Measurements from ENCODE around the gene C1GALT1.
"Not testable (repeated sequence)": the region's sequence is repeated elsewhere in the genome, so short reads cannot be mapped to it uniquely, and the experiment has no call there.

The C1GALT1 gene

DNA sequence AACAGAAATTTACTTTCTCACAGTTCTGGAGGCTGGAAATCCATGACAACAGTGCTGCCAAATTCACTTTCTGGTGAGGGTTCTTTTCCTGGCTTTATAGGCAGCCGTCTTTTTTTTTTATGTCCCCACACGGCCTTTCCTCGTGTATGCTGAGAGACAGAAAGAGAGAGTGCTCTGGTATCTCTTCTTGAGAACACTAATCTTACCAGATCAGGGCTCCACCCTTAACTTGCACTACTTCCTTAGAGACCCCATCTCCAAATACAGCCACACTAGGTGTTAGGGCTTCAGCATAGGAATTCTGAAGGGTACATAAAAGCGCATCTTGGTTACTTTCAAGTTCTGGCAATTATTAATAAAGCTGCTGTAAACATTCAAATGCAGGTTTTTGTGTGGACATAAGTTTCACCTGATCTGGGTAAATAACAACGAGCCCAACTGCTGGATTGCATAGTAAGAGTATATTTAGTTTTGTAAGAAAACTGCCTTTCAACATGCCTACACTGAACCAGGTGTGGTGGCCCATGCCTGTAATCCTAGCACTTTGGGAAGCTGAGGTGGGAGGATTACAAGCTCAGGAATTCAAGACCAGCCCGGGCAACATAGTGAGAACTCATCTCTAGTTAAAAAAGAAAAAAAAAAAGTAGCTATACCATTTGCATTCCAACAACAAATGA, 8.2 kb upstream of the C1GALT1 start:
- ATAC-seq: no peak

DNA sequence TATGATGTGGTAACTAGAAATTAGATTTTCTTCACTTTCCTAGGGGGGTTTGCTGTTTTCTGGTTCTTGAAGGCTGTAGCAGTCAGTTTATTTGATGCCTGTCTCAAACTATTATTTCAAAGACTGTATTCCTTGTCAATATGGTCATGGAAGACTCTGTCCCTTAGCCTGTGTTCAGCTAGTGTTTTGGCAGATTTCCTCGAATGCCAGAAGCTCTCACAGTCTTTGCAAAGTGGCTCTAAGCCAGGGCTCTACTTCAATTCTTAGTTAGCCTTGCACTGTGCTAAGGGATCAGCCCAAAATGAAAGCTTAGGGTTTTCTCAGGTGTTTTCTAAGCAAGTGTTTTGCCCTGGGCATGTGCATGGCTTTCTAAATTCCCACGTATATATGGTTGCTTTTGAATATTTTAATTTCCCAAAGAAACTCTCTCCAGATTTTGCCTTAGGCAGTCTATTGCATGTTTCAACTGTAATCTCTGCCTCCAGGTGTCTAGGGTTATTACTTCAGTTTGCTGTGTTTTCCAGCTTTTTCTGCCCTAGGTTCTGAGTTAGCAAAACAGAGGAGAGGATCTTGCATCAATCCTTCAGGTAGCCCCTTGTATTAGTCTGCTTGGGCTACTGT, 7.2 kb upstream of the C1GALT1 start:
- no peak for ATAC-seq

- no peak for ATAC-seq
These were observed 5.8 kb upstream of the C1GALT1 start for GRCh38 chr7:7176406-7177043.

DNA sequence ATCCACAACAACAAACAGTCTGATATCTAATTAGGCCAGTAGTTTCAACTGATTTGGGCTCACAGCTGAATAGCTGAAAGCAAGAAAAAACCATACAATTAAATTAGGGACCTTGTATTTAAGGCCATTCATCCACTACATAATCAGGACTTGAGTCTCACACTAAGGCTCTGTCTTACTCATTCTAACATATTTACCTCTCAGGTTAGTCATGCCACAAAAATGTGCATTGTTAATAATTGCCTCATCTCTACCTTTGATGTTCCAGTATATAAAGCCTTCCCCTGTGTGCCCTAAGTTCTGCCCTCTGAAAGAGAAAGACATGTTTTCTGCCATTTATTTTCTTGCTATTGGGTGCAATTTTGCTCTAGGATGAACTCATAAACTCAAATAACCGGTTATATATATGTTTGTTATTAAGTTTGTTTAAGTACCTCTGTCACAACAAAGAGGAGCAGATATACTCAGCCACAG, 5.3 kb upstream of the C1GALT1 start:
- ATAC-seq: peak in 1 of 2 donors; percentile 34

DNA sequence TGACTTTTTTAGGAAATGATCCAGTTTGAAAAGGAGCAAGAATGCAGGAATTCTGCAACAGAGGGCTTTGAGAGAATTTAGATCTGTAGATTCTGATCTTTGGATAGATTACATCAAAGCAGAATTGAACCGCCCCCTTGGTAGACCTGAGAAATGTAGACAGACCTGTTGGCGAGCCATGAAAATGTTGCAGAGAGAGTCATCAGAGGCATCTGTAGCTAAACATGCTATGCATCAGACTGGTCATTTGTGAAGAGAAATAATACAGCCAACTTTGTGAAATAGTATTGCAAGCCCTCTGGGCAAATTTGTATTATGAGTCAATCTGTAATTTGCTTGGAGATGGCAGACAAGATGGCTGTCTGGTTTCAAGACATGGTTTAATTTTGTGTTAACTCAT, 4.3 kb upstream of the C1GALT1 start:
- no peak for ATAC-seq

DNA sequence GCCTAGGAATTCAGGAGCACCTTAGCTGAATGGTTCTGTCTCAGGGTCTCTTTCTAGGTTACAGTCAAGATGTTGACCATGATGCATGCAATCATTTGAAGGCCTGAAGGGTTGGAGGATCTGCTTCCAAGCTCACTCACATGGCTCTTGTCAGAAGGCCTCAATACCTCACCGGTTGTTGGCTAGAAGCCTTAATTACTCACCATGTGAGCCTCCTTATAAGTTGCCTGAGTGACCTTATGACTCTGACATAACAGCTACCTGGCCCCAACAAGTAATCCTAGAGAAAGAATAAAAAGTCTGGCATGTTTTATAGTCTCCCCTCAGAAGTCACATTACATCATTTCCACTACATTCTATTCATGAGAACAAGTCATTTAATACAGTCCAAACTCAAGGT, 3.4 kb upstream of the C1GALT1 start:
- ATAC-seq: no peak

- ATAC-seq: no peak
These were observed 1.5 kb upstream of the C1GALT1 start for GRCh38 chr7:7180725-7181449.

- peak; percentile 18 to 21 for ATAC-seq
These were observed 707 bp upstream of the C1GALT1 start for GRCh38 chr7:7181519-7182155.

GRCh38 chr7:7183061-7183837, 905 bp downstream of the C1GALT1 start:
- peak; percentile 4 to 8 for ATAC-seq

GRCh38 chr7:7183838-7184463, 1.6 kb downstream of the C1GALT1 start:
- ATAC-seq: no peak

DNA sequence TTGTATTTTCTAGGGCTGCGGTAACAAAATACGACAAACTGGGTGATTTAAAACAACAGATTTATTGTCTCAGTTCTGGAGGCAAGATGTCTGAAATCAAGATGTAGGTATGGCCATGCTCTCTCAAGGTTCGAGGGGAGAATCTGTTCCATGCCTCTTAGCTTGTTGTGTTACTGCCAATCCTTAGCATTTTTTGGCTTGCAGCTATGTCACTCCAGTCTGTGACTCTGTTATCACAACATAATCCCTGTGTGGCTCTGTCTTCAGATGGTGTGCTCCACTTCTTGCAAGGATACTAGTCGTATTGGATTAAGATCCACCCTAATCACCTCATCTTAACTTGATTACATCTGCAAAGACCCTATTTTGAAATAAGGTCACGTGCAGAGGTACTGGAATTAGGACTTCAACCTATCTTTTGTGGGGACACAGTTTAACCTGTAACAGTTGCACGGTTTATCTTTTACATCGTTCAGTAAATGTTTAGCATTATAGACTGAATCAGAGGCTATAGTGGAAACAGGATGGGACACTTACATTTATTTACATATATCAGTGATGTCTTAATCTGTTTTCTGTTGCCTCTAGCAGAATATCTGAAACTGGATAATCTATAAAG, 3.1 kb downstream of the C1GALT1 start:
- ATAC-seq: no peak

DNA sequence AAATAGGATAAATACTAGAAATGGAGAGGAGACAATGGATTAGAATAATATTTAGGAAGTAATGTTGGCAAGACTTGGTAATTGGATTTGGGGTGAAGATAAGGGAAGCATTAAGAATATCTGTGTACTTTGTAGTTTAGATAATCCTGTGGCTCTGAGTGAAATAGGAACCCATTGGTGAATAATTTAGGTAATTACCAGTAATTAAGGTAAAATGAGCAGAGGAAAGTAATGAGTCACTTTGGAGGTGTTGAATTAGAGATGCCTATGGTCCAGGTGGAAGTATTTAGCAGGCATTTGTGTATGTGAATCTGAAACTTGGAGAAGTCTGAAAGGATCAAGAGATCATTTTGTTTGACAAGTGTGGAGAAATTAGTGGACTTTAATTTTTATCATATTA, 5.7 kb downstream of the C1GALT1 start:
- peak; percentile 62 to 69 for ATAC-seq

GRCh38 chr7:7188742-7189141, 6.4 kb downstream of the C1GALT1 start:
- ATAC-seq: no peak

GRCh38 chr7:7190142-7190541, 7.8 kb downstream of the C1GALT1 start:
- no peak for ATAC-seq

- ATAC-seq: no peak
These were observed 8.8 kb downstream of the C1GALT1 start for GRCh38 chr7:7191137-7191536.

GRCh38 chr7:7192798-7193788, 10.7 kb downstream of the C1GALT1 start:
- peak in 1 of 2 donors; percentile 17 for ATAC-seq

DNA sequence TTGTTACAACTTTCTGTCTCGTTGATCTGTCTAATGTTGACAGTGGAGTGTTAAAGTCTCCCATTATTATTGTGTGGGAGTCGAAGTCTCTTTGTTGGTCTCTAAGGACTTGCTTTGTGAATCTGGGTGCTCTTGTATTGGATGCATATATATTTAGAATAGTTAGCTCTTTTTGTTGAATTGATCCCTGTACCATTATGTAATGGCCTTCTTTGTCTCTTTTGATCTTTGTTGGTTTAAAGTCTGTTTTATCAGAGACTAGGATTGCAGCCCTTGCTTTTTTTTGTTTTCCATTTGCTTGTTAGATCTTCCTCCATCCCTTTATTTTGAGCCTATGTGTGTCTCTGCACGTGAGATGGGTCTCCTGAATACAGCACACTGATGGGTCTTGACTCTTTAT, 17.2 kb downstream of the C1GALT1 start:
- not testable (repeated sequence) for ATAC-seq

GRCh38 chr7:7200255-7200654, 17.9 kb downstream of the C1GALT1 start:
- not testable (repeated sequence) for ATAC-seq

GRCh38 chr7:7201578-7202374, 19.4 kb downstream of the C1GALT1 start:
- peak; percentile 53 to 66 for ATAC-seq

Data from activated CD4-positive, CD25-positive, alpha-beta regulatory T cell treated with anti-CD3 and anti-CD28 coated beads, Interleukin-2, amount 50 U/mL, for 24 hours (primary cell).